CD4-positive, alpha-beta T cell (primary cell): ENCODE results near the gene SS18L1. TPM values are rescaled to one million over a fixed set of nuclear protein-coding genes. Genes with fewer than 3 reads are reported as not detected.

Source experiments
- ATAC-seq: fragments of 200-7000 bp; cut with Tn5 transposase; one replicate; pipeline ENCODE4 v1.10.0; 2022; ENCODE audit warnings: mild to moderate bottlenecking; ENCODE audit not compliant: poor library complexity
- CTCF ChIA-PET: fragments of 350-600 bp; sonication (Branson Sonifier 250); formaldehyde crosslinking; loops from one replicate; lab custom pipeline; 2021; ENCODE audit warnings: antibody characterized with exemption, inconsistent platforms; lab: Charles Lee
- POLR2A ChIA-PET: fragments of 350-600 bp; sonication (Branson Sonifier 250); formaldehyde crosslinking; loops from one replicate; lab custom pipeline; 2021; ENCODE audit warnings: antibody characterized with exemption, inconsistent platforms; lab: Charles Lee
- DNase-seq, 14 experiments: peaks; one replicate each; pipeline ENCODE4 v3.0.0-alpha.2; 2013 to 2020; ENCODE audit warnings: mixed read lengths in 2 of 14
- H3K27ac ChIP-seq, 2 donors: one replicate each; pipeline versions ENCODE4 v1.5.1 to v1.7.0; 2013; ENCODE audit warnings: low read length in 2 of 2, low read depth in 1 of 2, mild to moderate bottlenecking in 1 of 2
- H3K27me3 ChIP-seq, 2 experiments: 1 replicate in 1 of 2; 2 replicates in 1 of 2; pipeline versions ENCODE4 v1.6.1 to v1.7.0; 2013; ENCODE audit warnings: low read length in 2 of 2, control low read depth in 1 of 2, mild to moderate bottlenecking in 1 of 2, moderate library complexity in 1 of 2; ENCODE audit not compliant: insufficient read depth in 2 of 2, control insufficient read depth in 1 of 2
- H3K36me3 ChIP-seq: one replicate; pipeline ENCODE4 v1.6.1; 2013; ENCODE audit warnings: low read length, control low read depth; ENCODE audit not compliant: insufficient read depth
- H3K4me1 ChIP-seq: one replicate; pipeline ENCODE4 v1.6.1; 2013; ENCODE audit warnings: low read length, control low read depth; ENCODE audit not compliant: insufficient read depth
- H3K4me3 ChIP-seq: one replicate; pipeline ENCODE4 v1.5.1; 2013; ENCODE audit warnings: mild to moderate bottlenecking, low read length, moderate library complexity
- H3K9me3 ChIP-seq, 2 experiments: 1 replicate in 1 of 2; 2 replicates in 1 of 2; pipeline versions ENCODE4 v1.6.1 to v1.7.0; 2013; ENCODE audit warnings: low read length in 2 of 2, mild to moderate bottlenecking in 2 of 2, control low read depth in 1 of 2, moderate library complexity in 1 of 2; ENCODE audit not compliant: control insufficient read depth in 1 of 2, insufficient read depth in 1 of 2
- H3K27ac Mint-ChIP-seq: one replicate; pipeline ENCODE4 v1.8.0; 2020; ENCODE audit warnings: mixed read lengths
- H3K27me3 Mint-ChIP-seq: one replicate; pipeline ENCODE4 v1.8.0; 2021; ENCODE audit warnings: mixed read lengths
- H3K36me3 Mint-ChIP-seq: one replicate; pipeline ENCODE4 v1.8.0; 2021; ENCODE audit warnings: low read depth, mixed read lengths
- H3K4me1 Mint-ChIP-seq: one replicate; pipeline ENCODE4 v1.8.0; 2021; ENCODE audit warnings: low read depth, mixed read lengths
- H3K4me3 Mint-ChIP-seq: one replicate; pipeline ENCODE4 v1.8.0; 2020; ENCODE audit warnings: mild to moderate bottlenecking, mixed read lengths
- H3K9me3 Mint-ChIP-seq: one replicate; pipeline ENCODE4 v1.8.0; 2020; ENCODE audit warnings: mixed read lengths
- CTCF ChIP-seq: fragments of 200-600 bp; IDR thresholded peaks from one replicate; pipeline ENCODE4 v1.8.0; 2022; ENCODE audit warnings: antibody characterized with exemption, mild to moderate bottlenecking
- intact Hi-C, 2 experiments: fragments of 100-400 bp; cut with DNase I in 1 of 2; cut with micrococcal nuclease in 1 of 2; formaldehyde crosslinking; loops; one replicate each; pipeline versions ENCODE4 v1.15.1 to v1.9.0; 2023 to 2025; cut with DNase I, micrococcal nuclease
- total RNA-seq, 174 experiments: library from RNA in 2 of 174; stranded (reverse) in 2 of 174; gene quantifications; one replicate each; pipeline ENCODE4 v1.2.3 and lab custom pipeline; 2021 to 2026

The SS18L1 gene
- total RNA-seq, 2 experiments from 2014 or later: 12.8 to 13.4 TPM

DNA sequence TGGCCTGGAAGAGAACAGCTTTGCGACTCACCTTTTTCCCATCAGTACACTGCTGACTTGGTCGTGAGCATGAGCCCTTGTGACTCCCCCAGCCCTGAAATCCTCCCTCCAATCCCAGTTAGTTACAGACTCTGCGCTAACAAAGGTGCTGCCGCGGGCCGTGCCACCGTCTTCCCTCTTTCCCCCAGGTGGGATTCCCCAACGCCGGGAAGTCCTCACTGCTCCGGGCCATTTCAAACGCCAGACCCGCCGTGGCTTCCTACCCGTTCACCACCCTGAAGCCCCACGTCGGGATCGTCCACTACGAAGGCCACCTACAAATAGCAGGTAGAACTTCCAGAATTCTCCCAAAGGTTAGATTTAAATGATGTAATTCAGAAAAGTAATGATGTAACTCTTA, 55.4 kb downstream of the SS18L1 start:
- intact Hi-C loops: no loop called here
- Mint-ChIP-seq H3K4me3 (no peak overlapping the region), H3K9me3 (no peaks in the 10 kb centered on the region), H3K36me3 (peaks cover 61% of the 10 kb centered on the region), H3K27ac (no peak overlapping the region), H3K4me1 (no peaks in the 10 kb centered on the region), H3K27me3 (no peaks in the 10 kb centered on the region)
- no peaks in the 10 kb centered on the region for H3K9me3 ChIP-seq
- no peak for TF ChIP-seq CTCF
- H3K36me3 ChIP-seq: peaks cover 55% of the 10 kb centered on the region
- no peaks in the 10 kb centered on the region for H3K27me3 ChIP-seq
- DNase-seq (no peak), ATAC-seq (no peak)
- H3K27ac ChIP-seq: no peak overlapping the region
- no peak overlapping the region for H3K4me3 ChIP-seq
- CTCF ChIA-PET: no interaction called here
- POLR2A ChIA-PET: no interaction called here
- H3K4me1 ChIP-seq: no peaks in the 10 kb centered on the region

DNA sequence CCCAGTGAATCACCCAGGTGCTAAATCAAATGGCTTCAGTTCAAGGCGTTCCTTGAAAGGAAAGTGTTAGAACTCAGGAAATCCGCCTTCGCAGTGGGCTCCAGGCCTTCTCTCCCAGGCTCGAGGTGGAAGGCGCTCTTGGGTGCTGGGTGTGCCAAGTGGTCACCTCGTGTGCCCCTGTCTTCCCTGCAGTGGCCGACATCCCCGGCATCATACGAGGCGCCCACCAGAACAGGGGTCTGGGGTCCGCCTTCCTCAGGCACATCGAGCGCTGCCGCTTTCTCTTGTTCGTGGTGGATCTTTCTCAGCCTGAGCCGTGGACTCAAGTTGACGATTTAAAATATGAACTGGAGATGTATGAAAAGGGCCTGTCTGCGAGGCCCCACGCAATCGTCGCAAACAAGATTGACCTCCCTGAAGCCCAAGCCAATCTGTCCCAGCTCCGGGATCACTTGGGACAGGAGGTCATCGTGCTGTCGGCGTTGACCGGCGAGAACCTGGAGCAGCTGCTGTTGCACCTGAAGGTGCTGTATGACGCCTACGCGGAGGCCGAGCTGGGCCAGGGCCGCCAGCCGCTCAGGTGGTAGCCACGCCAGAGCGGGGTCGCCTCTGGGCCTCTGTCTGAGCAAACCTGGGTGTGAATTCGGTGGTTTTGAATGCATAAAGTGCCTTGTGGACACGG, 57.1 kb downstream of the SS18L1 start:
- Histone ChIP-seq H3K27me3 (no peaks in the 10 kb centered on the region), H3K9me3 (no peaks in the 10 kb centered on the region), H3K27ac (no peak overlapping the region), H3K4me3 (no peak overlapping the region), H3K36me3 (peaks cover 48% of the 10 kb centered on the region), H3K4me1 (no peaks in the 10 kb centered on the region)
- no peaks in the 10 kb centered on the region for H3K9me3 Mint-ChIP-seq
- no peaks in the 10 kb centered on the region for H3K27me3 Mint-ChIP-seq
- ChIA-PET CTCF (no interaction called here), POLR2A (no interaction called here)
- ATAC-seq: no peak
- H3K4me3 Mint-ChIP-seq: no peak overlapping the region
- no peak for DNase-seq
- H3K4me1 Mint-ChIP-seq: no peaks in the 10 kb centered on the region
- H3K36me3 Mint-ChIP-seq: peaks cover 49% of the 10 kb centered on the region
- intact Hi-C loops: no loop called here
- no peak overlapping the region for H3K27ac Mint-ChIP-seq
- TF ChIP-seq CTCF: no peak

- no peak for TF ChIP-seq CTCF
- no peak overlapping the region for H3K4me3 ChIP-seq
- no peak for ATAC-seq
- H3K9me3 Mint-ChIP-seq: no peaks in the 10 kb centered on the region
- no peak overlapping the region for H3K27ac ChIP-seq
- ChIA-PET POLR2A (no interaction called here), CTCF (no interaction called here)
- H3K27me3 ChIP-seq: no peaks in the 10 kb centered on the region
- no peaks in the 10 kb centered on the region for H3K9me3 ChIP-seq
- intact Hi-C loops: no loop called here
- peaks cover 46% of the 10 kb centered on the region for H3K36me3 Mint-ChIP-seq
- H3K4me3 Mint-ChIP-seq: no peak overlapping the region
- no peaks in the 10 kb centered on the region for H3K4me1 ChIP-seq
- DNase-seq: no peak
- no peak overlapping the region for H3K27ac Mint-ChIP-seq
- H3K27me3 Mint-ChIP-seq: no peaks in the 10 kb centered on the region
- peaks cover 45% of the 10 kb centered on the region for H3K36me3 ChIP-seq
- H3K4me1 Mint-ChIP-seq: no peaks in the 10 kb centered on the region
These were observed 57.9 kb downstream of the SS18L1 start for GRCh38 chr20:62201173-62202082.
